ENCODE data around the gene CCL18. TPM values are rescaled to one million over a fixed set of nuclear protein-coding genes. Genes with fewer than 3 reads are reported as not detected.
"Not testable (repeated sequence)": the region's sequence is repeated elsewhere in the genome, so short reads cannot be mapped to it uniquely, and the experiment has no call there.

Gene CCL18
- polyA plus RNA-seq, 1 donor: not detected

DNA sequence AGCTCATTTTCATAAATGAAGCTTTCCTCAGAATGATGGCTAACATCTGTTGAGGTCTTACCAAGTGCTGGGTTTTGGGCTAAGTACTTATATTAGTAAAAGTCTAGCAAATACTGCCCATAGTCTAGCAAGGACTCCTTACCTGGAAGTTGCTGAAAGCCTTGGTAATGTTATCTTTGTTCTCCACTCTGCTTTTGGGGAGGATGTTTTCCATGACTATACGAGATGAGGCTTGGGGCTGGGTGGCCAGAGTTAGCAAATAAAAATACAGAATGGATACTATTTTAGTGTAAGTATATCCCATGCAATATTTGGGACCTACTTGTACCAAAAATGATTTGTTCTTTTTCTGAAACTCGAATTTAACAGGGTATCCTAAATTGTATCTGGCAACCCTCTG lies 7.7 kb downstream of the CCL18 start:
- no peak for DNase-seq (ENCODE audit: low read depth)

DNA sequence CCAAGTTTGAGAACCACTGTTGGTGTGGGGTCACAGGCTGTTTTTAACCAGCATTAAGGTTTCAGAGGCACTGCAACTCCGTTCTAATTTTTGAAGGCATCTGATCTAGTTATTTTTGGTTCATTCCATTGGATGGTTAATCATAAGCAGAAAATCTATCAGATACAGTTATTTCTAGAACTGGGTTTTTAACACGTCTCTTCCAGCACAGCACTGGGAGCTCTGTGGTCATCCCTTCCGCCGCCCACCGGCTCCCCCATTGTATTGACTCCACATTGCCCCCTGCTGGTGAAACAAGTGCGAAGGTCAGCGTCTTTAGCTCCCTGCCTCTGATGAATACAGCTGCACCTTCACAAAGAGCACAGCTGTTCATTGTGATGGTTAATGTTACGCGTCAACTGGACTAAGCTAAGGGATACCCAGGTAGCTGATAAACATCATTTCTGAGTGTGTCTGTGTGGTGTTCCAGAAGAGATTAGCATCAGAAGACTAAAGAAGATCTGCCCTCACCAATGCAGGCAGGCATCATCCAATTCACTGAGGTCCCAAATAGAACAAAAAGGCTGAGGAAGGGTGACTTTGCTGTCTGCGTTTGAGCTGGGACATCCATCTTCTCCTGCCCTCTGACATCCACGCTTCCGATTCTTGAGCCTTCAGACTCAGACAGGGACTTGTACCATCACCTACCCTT lies 8.5 kb downstream of the CCL18 start:
- no peak for DNase-seq (ENCODE audit: low read depth)

DNA sequence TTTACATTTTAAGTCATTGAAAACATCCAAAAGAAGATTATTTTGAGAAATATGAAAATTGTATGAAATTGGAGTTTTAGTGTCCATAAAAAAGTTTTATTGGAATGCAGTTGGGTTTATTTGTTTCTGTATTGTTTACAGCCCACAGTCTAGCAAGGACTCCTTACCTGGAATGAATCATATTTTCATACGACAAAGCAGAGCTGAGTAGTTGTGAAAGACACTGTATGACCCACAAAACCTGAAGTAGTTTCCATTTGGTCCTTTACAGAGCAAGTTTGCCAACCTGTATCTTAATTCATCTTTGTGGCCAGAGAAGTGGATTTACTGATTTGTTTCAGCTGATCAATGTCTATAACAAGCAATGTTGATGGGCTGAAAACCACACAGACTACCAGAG lies 10.3 kb downstream of the CCL18 start:
- no peak for DNase-seq (ENCODE audit: low read depth)

DNA sequence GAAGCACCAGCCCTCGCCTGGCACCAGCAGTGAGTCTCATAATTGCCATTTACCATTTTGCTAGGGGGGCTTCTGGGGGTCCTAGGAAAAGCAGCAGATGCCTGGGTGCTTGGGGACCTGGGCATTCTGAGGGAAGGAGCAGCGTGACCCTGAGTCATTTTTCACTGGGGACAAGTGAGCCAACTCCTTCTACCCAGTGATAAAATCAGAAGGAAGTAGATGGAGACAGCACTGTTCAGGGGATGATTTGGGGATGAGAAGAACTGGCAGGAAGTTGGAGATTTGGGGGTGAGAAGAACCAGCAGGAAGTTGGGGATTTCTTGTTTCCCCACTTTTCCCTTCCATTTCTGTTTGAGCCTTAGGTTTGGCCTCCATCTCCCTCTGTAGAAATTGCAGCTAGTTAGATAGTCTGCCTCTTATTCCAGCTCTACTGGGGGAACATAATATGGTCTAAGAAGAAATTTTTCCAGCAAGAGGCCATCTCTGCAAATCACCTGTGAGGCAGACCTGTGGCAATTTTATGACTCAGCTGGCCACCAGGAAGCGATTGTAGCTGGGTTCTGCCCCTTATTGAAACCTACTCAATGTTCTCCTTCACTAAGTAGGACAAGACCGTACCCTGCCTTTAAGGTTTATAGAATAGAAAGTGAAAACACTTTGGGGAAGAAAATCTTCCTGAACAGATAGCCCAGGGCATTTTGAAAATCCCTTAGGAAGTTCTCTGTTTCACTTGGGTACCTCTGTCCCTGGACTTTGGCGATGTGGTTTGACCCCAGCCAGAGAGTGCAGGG lies 17.8 kb downstream of the CCL18 start:
- DNase-seq (ENCODE audit: low read depth): not testable (repeated sequence)

DNA sequence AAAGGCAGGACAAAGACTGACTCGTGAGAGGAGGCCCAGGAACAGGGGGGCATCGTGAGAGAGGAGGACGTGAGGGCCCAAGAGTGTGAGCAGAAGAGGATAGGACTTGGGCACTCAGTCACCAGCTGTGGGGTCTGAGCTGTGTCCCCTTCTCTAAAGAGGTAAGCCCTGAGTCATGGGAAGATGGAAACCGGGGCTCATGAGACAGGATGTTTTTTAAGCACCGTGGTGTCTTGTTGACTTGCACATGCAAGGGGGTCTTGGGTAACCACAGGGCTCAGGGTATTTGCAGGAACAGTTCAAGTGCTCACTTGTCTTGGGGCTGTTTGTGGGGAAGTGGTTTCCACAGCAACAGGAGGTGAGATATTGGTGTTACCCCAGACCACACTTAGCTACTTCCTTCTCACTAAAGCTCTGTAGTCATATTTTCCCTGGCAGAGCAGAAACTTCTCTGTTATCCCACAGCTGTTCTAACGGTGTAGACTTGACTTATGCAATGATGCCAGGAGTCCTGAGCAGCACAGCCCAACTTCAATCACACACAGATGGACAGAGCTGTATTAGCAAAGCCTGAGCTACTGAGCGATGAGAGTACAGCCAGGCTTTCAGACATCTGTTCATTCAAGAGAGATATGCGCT lies 18.5 kb downstream of the CCL18 start:
- DNase-seq (ENCODE audit: low read depth): not testable (repeated sequence)

DNA sequence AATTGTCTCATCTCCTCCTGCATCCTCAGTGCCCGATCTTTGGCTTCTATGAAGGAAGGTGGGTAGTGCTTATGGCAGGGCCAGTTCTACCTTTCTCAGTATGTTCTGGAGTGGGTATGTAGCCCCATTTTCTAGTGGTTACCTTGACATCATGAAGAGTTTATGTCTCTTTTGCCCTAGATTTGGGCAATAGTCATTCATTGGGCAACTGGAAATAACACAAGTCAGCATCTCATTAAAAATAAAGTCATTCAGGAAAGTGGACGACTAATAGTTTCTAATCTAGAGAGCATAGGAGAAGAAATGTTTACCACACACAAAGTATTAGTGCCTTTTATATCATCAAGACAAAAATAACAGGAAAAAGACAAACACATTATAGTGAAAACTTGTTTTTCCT lies 19.6 kb downstream of the CCL18 start:
- not testable (repeated sequence) for DNase-seq (ENCODE audit: low read depth)

DNA sequence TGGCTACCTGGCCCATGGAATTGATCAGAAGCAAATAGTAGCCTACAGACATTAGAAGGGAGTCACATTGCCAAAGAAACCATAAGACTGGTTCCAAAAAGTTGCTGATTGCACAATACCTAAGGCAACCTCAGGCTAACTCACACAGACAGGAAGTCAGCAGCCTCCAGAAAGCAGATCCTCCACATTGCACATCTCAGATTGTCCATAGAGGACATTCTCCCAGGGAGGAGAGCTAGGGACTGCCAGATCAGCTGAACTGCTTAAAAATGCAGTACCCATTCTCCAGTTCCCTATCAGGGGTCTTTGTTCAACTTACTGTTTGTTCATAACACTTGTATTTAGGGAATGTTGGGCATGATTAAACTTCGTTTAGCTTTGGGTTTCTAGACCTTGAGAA lies 21.7 kb downstream of the CCL18 start:
- DNase-seq (ENCODE audit: low read depth): no peak

DNA sequence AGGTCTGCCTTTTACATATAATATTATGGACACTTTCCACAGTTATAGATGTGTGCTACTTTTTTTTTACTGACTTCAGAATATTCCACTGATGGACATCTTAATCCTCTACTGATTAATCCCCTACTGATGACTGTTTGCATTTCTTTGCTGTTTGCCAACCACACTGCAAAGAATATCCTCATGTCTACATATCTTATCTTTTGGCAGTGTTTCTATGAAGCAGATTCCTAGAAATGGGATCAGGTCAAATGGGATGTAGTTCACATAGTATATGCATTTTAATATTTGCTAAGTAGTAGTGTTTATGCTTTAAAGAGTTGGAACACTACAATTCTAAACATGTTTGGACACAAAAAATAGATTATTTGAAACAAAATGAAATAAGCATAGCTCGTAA lies 22.7 kb downstream of the CCL18 start:
- DNase-seq (ENCODE audit: low read depth): no peak

DNA sequence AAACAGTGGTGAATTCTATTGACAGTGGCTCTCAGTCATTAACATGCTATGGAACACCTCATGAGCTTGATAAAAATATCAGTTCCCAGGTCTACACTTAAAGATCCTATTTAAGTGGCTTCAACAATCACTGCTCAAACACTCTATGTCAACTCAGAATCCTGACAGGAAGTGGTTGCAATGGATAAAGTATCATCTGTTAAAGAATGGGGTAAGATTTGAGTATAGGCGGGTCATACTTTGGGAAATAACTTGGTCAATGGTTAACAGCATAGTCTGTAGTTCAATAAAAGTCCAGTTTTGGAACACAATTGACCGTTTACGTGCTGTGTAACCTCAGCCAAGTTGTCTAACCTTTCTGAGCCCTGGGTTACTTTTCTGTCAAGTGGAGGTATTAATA lies 23.4 kb downstream of the CCL18 start:
- DNase-seq (ENCODE audit: low read depth): not testable (repeated sequence)

DNA sequence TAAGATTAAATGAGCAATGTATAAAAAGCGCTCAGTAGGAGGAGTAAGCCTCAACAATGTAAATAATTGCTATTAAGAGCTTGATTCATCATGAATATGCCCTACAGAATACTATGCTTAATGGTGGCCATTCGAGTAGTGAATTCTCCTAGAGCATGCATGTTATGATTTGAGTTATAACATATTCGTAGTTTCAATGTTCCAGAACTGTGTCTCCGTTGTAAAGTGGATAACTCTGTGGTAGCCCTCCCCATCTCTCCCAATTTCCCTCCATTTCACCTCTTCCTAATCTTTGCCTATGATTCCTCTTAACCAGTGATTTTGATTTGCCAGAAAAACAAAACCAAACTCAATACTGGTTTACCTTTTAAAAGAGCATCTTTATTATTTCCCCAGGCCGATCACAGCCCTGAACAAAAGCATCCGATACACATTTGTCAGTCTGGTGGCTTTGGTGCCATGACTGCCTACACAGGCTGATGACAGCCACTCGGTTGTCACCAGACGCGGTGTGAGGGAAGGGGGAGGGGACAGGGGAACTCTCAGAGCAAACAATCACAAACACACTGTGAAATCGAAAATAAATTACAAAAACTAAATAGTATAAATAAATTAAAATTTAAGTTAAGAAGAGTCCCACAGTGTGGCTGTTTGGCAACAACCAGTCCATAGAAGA lies 24.0 kb downstream of the CCL18 start:
- not testable (repeated sequence) for DNase-seq (ENCODE audit: low read depth)

DNA sequence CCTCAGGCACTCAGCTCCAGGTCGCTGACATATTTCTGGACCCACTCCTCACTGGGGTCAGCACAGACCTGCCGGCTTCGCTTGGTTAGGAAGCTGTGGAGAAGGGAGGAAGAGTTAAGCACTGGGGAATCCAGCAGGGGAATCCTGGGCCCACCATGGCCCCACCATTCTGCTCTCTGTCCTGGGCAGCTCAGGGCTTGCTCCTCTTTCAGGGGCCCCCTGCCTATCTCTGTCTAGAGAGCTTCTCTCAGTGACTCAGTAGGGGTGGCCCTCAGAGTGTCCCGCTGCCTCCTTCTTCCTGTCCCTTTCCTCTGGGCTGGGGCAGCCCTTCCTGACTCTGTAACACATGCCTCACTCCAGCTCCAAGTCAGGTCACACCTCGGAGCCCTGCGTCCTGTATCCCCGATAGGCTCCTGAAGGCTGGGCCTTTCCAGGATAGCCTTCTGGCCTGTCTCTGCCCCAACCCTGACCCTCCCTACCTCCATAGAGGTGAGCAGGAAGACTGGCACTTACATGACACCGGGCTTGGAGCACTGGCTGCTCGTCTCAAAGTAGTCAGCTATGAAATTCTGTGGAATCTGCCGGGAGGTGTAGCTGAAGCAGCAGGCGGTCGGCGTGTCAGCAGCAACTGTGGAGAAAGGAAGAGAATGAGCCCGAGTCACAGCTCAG lies 24.7 kb downstream of the CCL18 start:
- DNase-seq (ENCODE audit: low read depth): no peak

DNA sequence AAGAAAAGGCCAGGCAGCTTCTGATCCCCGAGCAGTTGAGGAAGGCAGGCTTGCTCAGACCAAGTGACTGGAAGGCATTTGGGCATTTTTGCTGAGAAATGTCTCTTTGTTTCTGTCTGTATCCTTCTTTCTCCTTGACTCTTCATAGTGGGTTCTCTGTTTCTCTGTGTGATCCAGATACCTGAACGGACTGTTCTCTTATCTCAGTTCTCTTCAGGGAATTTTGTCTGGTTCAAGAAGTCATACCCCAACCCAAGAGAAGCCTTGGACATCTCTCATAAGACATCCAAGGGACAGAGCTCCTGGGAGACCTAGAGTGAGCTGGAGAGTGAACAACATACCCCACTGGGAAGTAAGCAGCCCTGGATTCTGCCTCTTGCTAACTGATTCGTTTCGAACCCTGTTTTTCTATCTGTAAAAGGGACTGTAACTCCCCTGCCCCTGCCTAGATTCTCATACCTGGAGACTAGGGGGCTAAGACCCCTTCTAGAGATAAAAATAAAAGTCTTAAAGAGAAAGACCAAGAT lies 25.3 kb downstream of the CCL18 start:
- no peak for DNase-seq (ENCODE audit: low read depth)

DNA sequence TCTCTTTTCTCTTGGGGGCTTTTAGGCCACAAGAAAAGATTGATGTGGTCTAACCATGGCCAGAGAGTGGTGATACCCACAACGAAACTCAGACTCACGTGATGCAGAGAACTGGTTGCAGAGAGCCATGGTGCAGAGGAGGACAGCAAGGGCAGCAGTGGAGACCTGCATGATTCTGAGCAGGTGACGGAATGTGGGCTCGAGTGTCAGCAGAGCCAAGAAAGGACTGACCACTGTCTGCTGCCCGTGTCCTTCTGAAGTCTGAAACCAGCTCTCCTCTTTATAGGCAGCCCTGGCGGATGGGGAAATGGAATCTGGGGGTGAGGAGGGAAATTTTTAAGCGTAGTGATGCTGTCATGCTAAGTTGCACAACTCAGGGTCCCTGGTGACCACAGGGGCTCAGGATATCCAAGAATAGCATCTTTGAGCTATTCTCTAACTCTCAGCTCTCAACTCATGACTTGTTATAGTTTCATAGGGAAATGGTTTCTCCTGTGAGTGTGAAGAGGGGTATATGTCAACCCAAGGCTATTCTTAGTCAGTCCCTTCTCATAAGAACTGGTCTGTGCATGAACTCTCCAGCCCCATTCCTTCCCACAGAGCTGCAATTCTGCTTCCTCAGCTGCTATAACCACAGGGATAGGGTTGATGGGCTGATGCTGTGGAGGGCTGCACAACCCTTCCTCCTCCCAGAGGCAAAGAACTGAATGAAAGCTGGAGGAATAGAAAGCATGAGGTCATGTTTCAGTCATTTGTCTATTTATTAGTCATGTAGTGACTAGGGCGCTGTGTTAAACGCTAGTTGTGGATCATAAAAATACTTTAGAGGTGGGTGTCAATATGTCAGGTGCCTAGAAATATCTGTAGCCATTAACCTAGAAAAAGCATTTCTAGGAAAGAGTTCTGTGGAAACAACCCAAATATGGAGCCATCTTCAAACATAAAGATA lies 26.1 kb downstream of the CCL18 start, which contains the start of gene CCL3:
Gene CCL3, minus strand, starts transcription at position 256 of the 949 bp plus-strand sequence. Its CDS starts 85 bp downstream, at position 171.
- no peak for DNase-seq (ENCODE audit: low read depth)

DNA sequence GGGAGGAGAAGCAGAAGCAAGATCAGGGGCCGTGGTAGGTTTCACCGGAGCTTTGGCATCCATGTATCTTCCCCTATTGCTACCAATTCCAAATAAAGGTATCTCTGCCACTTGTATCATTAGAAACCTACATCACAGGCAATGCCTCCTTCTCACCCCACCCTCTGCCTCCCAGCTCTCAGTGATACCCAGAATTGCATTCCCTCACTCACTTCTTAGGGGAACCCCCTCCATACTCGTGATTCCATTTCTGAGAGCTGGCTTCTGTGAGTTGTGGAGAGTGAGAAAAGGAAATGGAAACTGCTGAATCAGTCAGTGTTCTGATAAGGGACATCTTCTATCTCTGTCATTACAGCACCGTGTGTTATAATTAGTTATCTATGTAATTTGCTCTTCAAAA lies 28.2 kb downstream of the CCL18 start:
- no peak for DNase-seq (ENCODE audit: low read depth)

DNA sequence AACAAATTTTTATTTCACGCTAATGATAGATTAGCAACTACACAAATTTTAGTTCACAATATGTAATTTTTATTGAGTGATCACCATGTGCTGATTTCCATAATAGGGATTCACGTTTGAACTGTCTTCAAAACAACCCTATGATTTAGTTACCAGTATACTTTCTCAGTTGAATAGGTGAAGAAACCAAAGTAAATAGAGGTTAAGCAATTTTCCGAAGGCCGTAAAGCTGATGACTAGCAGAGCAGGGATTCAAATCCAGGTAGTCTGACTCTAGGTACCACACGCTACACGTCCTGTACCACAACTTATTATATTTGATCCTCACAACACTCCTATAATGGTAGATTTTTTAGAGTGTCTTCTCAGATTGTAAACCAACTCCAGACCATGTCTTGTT lies 28.6 kb downstream of the CCL18 start:
- not testable (repeated sequence) for DNase-seq (ENCODE audit: low read depth)

DNA sequence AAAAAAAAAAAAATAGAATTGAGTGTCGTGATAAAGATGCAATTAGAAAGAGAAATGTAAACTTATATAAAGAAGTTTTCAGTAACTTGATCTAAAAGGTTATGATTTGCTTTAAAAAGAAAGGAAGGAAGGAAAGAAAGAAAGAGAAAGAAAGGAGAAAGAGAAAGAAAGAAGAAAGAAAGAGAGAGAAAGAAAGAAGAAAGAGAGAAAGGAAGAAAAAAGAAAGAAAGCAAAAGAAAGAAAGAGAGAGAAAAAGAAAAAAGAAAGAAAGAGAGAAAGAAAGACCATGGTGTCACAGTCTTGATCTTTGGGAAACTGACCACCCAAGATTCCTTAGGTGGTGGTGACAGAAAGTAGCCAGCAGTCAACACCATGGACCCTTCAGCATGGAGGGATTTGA lies 30.2 kb downstream of the CCL18 start:
- DNase-seq (ENCODE audit: low read depth): no peak

DNA sequence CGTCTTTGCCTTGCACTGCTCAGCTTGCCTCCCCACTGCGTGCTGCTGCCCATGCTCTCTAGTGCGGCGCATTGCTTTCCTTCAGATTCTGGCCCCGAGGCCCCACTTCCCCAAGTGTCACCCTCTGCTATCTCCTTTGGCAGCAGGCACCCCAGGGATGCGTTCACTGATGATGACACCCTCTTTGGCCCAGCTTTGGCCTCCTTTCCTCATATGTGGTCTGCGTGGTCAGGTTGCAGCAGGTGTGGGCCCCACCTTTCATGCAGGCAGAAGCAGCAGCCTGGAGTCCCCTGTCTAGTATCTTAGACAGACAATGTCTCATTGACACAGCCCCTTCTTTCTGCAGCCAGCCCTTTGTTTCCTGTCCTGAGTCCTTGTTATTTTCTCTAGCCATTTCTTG lies 30.7 kb downstream of the CCL18 start:
- DNase-seq (ENCODE audit: low read depth): no peak

DNA sequence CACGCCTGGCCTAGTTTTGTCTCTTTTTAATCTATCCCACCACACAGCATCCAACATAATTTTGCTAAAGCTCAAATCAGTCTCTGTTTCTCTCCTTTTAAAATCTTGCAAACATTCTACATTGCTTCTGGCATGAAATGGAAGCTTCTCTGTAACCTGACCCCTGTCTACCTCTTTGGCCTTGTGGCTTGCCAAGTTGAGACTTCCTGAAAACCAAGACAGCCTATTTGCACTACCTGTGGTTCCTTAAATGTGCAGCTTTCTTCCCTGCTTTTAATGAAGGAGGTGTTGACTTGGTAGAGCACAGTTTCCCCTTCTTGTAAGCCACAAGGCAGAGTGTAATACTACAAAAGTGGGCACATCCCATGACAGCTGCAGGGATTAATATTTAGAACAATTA lies 31.9 kb downstream of the CCL18 start:
- no peak for DNase-seq (ENCODE audit: low read depth)

DNA sequence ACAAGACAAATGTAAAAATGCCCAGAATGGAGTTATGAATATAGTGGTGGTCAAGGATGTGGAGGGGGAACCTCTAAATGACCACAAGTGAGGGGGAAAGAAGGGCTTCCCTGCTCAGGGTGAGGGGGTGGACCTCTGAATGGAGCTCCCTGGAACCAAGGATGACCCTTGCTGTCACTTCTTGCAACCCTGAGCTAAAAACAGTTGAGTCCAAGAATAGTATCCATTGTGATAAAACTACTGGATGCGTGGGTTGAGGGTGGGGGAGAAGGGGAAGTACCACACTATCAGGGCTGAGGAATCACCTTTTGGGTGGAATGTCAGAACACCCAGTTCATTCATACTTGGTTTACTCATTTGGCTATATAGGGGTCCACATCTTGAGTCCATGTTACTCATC lies 34.9 kb downstream of the CCL18 start:
- DNase-seq (ENCODE audit: low read depth): not testable (repeated sequence)

DNA sequence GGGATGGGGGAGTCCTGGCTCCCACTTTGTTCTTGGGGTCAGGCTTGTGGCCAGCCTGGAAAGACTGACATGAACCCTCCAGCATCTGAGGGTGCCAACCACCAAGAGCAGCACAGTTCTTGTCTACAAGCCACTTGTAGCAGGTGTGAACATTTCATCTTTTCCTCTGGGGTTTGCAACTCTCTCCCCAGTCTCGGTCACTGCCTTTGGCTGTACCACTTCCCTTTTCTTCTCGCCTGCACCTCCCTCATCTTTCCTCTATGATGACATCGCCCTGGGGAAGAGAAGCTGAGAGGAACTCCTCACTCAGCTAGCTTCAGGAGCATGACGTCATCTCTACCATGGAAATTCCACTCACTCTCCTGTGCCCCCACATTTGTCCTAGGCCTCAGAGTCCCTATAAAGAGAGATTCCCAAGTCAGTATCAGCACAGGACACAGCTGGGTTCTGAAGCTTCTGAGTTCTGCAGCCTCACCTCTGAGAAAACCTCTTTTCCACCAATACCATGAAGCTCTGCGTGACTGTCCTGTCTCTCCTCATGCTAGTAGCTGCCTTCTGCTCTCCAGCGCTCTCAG lies 39.4 kb downstream of the CCL18 start, which contains the start of gene CCL4:
Gene CCL4, plus strand, starts transcription at position 427 of the 575 bp plus-strand sequence. Its CDS starts 79 bp downstream, at position 506.
- DNase-seq (ENCODE audit: low read depth): not testable (repeated sequence)
